NCI-H82 treated with DMSO at 0.1 percent for 48 hours (cell line): ENCODE measurements around the gene ATP4A.
"Not testable (repeated sequence)": the region's sequence is repeated elsewhere in the genome, so short reads cannot be mapped to it uniquely, and the experiment has no call there.

Experiments used
- DNase-seq: peaks from one replicate; lab custom pipeline; 2025; ENCODE audit not compliant: unreplicated experiment; lab: John Stamatoyannopoulos, UW

The ATP4A gene

DNA sequence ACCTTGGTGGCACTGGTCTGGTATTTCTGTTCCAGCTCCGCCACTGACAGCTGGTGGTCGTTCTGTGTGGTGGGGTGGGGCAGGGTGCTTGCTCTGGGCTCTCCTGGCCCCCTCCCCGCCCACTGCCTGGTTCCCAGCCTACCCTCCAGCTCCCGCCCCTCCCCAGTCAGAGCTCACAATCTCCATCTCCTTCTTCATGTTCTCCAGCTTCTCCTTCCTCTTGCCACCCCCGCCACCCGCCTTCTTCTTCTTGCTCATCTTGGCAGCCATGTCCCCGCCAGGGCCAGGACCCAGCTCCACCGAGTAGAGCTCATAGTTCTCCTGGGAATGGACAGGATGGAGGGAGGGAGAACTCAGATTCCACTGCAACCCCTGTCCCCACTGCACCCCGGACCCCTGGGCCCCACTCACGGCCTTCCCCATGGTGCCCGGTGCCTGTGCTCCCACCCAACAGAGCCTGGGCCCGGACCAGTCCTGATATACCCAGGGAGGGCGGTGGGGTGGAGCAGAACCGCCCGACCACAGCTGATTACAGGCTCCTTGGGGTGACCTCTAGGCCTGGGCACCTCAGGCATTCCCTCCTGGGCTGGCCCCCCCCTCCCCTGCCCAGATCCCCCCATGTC, at the start of gene ATP4A:
ATP4A (minus strand) TSS at position 452 of the 623 bp plus-strand sequence; CDS start at position 423, 29 bp downstream.
- no peak for DNase-seq

DNA sequence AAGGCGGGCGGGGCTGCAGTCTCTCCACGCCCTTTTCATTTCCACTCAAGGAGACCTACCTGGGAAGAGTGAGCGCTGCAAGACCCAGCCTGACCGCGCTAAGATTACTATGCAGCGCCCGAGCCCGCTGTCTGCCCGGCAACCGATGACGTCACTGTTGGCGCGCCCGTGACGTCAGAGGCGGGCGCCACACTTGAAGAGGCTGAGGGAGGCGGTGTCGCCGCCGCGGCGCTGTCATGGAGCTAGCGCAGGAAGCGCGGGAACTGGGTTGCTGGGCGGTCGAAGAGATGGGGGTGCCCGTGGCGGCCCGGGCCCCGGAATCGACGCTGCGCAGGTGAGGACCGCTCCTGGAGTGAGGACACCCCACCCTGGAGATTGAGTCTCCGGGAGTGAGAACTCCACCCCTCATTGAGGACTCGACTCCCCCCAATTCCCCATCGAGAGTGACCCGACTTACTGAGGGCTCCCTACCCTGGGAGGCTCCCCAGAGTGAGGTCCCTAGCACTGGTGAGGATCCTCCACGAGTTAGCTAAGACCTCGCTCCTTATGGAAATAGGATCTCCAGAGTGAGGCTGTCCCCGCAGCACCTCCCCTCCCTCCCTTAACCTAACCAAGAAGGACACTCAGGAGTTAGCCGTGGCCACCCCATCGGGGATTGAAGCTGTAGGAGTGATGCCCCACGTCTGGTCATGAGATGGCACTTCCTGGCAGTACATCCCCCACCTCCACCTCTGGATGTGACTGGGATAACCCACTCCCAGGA, 49.3 kb upstream of the ATP4A start, which contains the start of gene HAUS5:
HAUS5 (plus strand) TSS at position 177 of the 763 bp plus-strand sequence; CDS start at position 237, 60 bp downstream.
- peak; percentile 70 for DNase-seq

DNA sequence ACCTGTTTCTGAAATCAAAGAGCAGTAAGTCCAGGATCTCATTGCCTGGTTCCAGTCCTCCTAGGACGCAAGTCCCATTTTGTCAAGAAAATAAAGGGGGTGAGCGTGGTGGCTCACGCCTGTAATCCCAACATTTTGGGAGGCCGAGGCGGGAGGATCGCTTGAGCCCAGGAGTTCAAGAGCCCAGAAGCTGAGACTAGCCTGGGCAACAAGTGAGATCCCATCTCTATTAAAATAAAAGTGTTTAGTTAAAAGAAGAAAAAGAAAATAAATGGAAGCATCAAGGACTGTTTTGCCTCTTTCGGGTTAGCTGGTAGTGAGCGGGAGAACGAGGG, 48.7 kb upstream of the ATP4A start:
- DNase-seq, result no peak

DNA sequence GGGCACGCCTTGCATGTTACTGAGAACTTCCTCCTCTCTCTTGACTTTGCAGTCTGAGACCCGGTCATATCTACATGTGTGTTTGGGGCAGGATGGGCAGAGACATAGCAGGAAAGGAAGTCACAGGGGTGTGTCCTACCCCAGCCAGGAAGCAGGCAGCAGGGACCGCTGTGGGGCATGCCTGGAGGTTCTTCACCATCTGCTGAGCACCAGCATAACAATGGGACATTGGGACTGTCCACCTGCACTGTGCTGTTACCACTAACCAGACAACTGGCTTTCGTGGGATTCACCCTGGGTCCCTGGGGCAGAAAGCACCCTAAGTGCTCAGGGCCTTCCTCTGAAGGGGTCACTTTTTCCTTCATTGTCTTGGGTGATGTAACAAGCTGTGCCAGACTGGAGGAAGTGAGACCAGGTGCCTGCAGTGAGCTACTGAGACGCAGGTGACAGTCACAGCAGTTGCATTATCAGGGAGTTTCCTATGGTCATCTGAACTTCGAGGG, 46.4 kb upstream of the ATP4A start:
- no peak for DNase-seq

DNA sequence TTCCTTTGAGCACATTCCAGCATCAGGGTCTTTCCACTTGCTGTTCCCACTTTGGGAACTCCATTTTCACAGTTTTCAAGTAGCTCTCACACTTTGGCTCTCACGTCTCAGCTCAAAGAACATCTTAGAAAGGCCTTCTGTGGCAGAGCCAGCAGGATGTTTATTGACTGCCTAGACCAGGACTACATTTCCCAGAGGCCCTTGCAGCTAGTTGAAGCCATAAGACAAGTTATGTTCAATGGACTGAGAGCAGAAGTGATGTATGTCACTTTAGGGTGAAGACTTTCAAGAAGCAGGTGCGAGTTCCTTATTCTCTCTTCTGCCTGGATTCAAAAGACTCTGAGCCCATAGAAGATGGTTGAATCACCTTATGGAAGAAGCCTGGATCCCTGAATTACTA, 44.8 kb upstream of the ATP4A start:
- DNase-seq, result no peak

DNA sequence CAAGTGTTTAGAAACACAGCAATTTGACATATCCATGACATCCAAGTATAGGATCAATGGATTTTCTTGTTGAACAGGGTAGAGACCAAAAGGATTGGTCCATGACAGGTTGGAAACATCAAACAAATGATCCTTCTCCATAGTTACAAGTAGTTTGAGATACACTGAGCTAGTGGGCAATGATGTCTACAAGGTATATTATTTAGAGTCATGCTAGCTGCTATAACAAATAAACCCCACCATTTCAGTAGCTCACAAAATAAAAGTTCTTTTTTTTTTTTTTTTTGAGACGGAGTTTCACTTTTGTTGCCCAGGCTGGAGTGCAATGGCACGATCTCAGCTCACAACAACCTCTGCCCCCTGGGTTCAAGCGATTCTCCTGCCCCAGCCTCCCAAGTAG, 44.2 kb upstream of the ATP4A start:
- no peak for DNase-seq

DNA sequence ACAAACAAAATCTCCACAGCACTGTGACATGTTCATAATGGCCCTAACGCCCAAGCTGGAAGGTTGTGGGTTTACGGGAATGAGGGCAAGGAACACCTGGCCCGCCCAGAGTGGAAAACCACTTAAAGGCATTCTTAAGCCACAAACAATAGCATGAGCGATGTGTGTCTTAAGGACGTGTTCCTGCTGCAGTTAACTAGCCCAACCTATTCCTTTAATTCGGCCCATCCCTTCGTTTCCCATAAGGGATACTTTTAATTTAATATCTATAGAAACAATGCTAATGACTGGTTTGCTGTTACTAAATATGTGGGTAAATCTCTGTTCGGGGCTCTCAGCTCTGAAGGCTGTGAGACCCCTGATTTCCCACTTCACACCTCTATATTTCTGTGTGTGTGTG, 43.7 kb upstream of the ATP4A start:
- DNase-seq, result not testable (repeated sequence)

DNA sequence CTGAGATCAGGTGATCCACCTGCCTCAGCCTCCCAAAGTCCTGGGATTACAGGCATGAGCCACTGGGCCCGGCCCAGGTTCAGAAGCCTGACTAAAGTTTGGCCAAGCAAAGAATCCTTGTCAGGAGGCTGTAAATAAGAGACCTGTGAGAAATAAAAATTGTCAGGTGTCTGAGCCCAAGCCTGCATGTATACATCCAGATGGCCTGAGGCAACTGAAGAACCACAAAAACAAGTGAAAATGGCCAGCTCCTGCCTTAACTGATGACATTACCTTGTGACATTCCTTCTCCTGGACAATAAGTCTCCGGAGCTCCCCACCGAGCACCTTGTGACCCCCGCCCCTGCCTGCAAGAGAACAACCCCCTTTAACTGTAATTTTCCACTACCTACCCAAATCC, 41.0 kb upstream of the ATP4A start:
- not testable (repeated sequence) for DNase-seq

DNA sequence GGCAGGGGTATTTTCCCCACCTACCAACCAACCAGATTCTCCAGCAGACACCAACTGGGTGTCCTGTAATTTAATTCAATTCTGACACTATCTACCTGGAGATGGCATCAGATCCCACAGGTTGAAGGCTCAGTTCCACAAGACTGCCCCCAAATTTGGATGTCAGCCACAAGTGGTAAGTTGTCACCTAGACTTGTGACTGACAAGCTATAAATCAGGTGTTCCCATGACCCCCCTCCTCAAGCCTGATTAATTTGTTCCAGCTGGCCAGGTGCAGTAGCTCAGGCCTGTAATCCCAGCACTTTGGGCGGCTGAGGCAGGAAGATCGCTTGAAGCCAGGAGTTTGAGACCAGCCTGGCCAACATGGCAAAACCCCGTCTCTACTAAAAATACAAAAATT, 38.5 kb upstream of the ATP4A start:
- DNase-seq, result no peak

DNA sequence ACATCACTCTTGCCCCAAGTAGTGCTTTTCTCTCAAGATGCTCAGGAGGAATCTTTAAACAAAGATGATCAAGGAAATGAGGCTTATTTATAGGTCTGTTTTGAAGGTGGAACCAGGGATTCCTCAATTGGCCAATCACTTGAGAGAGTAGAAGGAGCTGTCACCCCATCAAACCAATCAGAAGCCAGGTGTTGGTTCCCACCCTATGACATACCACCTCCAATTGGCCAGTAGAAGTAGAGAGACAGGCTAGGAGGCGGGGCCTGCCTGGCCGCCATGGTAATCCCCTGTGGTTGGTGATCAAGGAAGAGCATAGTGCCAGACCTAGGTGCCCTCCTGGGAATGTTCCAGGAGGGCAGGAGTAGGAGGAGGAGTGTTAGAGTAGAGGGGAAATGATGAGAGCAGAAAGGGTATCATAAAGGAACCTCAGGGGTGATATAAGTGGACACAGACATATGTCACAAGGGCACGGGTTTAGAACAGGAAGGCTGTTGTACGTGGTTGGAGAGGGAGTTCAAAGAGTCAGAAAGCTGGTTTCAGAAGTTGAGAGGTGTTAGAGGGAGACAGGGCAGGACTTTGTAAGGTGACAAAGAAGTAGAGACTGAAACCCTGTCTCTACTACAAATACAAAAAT, 33.0 kb upstream of the ATP4A start:
- no peak for DNase-seq

DNA sequence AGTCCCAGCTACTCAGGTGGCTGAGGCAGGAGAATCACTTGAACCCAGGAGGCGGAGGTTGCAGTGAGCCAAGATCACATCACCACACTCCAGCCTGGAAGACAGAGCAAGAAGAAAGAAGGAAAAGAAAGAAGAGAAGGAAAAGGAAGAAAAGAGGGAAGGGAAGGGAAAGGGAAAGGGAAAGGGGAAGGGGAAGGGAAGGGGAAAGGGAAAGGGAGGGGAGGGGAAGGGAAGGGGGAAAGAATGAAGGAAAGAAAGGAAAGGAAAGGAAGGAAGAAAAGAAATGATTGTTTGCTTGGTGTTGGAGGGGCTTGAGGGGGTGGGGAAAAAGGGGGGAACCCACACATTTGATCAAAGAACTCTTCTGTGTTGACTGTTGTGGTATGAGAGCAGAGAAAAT, 32.5 kb upstream of the ATP4A start:
- no peak for DNase-seq

DNA sequence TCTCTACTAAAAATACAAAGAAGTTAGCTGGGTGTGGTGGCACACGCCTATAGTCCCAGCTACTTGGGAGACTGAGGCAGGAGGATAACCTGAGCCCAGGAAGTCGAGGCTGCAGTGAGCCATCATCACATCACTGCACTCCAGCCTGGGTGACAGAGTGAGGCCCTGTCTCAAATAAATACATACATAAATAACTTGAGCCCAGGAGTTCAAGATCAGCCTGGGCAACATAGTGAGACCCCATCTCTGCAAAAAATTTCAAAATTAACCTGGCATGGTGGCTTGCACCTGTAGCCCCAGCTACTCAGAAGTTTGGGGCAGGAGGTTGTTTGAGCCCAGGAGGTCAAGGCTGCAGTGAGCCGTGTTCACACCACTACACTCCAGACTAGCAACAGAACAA, 31.6 kb upstream of the ATP4A start:
- DNase-seq, result not testable (repeated sequence)

DNA sequence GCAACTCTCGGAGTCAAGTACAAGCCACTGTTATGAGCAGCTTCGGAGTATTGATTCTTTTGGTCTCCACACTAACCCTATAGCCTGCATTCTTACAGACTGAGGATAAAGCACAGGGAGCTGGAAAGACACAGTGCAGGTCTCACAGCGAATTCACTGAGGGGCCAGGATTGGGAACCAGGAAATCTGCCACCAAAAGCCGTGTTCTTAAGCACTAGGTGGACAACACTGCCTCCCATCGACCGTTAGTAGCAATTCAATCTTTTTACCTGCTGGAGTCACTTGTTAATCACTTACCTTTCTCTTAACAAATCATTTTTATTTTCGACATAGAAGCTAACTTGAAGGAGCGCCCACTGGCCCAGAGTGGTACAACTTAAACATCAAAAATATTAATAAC, 28.8 kb upstream of the ATP4A start:
- no peak for DNase-seq

DNA sequence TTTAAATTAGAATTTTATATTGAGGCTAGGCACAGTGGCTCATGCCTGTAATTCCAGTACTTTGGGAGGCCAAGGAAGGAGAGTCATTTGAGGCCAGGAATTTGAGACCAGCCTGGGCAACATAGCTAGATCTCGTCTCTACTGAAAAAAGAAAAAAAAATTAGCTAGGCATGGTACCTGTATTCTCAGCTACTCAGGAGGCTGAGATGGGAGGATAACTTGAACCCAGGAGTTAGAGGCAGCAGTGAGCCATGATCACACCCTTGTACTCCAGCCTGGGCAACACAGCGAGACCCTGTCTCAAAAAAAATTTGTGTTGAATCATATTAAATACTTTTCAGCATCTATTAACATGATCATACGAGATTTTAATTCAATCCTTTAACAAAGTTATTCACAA, 27.4 kb upstream of the ATP4A start:
- DNase-seq, result no peak

DNA sequence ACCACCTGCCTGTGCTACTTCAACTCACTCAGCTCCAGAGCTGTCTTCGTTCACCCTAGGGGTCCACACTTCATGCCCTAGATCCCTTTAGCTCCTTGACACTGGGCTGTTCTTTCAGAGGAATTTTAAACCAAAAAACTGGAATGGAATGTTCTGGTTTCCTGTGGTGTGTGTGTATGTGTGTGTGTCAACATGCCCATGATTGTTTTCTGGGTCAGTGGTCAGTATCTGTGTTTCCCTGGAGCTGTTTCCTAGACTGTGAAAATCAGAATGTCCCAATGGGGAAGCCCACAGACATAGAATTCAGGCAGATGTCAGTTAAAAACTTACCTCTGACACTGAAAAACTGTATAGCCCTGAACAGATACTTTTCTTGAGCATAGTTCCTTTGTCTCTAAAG, 23.9 kb upstream of the ATP4A start:
- DNase-seq, result no peak

DNA sequence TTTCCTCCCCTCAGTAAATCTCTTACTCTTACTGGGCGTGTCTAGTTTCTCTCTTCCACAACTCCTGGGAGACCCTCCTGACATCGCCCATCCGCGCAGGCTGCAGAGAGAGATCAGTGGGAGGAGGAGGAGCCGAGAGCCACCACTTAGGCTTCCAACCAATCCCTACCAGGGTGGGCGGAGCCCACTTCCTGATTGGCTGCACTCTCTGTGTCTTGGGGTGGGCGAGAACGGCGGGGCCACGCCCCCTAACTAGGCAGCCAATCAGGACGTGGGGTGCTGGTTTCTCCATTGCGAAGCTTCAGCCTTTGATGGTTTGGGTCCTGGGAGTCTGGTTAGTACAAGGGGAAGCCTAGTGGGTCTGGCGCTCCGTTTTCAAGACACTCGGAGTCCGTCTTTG, 22.4 kb upstream of the ATP4A start, which contains the start of gene PMIS2:
PMIS2 (plus strand) TSS at position 326 of the 400 bp plus-strand sequence. CDS start 87 bp downstream, outside the sequence.
- peak; percentile 5 for DNase-seq

DNA sequence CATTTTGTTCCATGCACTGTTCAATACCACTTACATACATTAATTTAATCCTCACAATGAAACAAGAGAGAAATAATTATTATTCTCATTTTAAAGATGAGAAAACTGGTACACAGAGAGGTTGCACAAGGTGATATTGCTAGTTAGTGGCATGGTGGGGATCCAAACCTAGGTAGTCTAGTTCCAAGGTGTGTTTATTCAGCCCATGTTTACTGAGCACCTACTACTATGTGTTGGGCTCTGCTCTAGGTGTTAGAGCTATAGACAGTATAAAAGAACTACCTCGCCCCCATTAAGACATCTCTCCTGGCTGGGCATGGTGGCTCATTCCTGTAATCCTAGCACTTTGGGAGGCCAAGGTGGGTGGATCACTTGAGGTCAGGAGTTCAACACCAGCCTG, 19.3 kb upstream of the ATP4A start:
- no peak for DNase-seq

DNA sequence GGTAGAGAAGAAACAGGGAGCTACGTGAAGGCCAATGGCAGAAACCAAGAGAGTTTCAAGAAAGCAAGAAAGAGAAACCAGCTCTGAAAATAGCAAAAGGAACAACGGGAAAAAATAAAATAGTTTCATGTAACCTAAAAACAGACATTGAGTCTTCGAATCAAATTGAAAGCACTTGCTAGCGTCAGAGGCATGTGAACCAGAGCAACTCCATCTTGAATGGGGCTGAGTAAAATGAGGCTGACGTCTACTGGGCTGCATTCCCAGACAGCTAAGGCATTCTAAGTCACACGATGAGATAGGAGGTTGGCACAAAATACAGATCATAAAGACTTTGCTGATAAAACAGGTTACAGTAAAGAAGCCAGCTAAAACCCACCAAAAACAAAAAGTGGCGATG, 15.2 kb upstream of the ATP4A start:
- no peak for DNase-seq

DNA sequence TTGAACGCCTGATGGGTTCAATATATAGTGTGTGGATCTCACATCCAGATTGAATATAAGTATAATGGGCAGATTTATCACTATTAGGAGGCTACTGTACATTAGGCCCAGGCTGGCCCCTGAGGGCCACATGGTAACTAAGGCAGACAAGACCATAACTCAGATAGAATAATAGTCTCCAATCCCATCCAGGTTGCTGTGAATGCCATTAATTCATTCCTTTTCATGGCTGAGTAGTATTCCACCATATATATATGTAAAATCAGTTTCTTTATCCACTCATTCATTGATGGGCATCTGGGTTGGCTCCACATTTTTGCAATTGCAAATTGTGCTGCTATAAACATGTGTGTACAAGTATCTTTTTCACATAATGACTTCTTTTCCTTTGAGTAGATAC, 14.5 kb upstream of the ATP4A start:
- DNase-seq, result no peak

DNA sequence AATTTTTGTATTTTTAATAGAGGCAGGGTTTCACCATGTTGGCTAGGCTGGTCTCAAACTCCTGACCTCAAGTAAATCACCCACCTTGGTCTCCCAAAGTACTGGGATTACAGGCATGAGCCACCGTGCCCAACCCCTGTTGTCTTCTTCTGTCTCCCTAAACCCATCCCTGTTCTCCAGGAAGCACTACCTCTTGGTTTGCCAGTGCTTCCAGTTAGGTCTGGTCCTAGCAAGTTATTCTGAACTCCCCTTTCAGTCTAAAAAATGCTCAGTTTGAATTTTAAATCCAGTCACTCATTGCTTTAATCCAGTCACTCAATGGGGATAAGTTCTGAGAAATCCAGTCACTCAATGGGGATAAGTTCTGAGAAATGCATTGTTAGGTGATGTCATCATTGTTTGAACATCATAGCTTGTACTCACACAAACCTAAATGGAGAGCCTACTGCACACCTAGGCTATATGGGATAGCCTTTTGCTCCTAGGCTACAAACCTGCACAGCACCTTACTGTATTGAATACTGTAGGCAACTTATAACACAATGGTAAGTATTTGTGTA, 8.0 kb upstream of the ATP4A start:
- no peak for DNase-seq

DNA sequence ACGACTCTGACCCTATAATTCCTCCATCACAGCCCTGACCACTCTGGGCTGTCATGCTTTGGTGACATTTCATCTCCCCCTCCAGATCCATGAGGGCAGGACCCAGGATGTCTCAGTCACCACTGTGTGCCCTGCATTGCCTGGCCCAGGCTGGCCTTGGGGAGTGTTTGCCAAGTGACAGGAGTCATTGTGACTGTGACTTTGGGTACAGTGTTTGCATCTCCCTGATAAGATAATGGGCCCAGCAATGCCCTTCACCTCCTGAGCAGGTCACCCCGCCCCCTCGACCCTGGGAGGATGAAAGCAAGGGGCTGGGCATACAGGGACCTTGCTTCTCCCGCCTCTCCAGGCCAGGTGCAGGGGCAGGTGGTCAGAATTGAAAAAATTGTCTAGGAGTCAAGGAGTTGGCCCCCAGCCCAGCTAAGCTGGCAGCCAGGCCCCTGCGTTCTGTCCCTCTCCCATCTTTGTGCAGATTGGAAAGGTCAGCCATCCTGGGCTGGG, 5.9 kb upstream of the ATP4A start:
- DNase-seq, result no peak
